ENCODE measurements around the gene MCF2L.

DNA sequence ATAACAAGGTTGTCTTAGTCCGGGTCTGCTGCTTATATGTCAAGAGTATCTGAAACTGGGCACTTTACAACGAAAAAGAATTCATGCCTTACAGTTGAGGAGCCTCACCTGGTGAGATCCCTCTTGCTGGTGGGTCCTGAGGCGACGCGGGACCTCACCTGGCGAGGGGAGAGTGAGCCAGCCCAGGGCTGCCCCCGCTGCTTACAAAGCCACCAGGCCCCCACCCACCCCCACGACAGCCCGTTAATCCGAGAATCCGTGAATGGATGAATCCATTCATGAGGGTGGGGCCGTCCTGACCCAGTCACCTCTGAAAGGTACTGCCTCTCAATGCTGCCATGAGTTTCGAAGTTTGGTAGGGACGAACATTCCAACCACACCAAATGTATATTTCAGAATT is 82.6 kb downstream of the MCF2L start:
- TF ChIP-seq, protein P1, sequence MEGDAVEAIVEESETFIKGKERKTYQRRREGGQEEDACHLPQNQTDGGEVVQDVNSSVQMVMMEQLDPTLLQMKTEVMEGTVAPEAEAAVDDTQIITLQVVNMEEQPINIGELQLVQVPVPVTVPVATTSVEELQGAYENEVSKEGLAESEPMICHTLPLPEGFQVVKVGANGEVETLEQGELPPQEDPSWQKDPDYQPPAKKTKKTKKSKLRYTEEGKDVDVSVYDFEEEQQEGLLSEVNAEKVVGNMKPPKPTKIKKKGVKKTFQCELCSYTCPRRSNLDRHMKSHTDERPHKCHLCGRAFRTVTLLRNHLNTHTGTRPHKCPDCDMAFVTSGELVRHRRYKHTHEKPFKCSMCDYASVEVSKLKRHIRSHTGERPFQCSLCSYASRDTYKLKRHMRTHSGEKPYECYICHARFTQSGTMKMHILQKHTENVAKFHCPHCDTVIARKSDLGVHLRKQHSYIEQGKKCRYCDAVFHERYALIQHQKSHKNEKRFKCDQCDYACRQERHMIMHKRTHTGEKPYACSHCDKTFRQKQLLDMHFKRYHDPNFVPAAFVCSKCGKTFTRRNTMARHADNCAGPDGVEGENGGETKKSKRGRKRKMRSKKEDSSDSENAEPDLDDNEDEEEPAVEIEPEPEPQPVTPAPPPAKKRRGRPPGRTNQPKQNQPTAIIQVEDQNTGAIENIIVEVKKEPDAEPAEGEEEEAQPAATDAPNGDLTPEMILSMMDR (IDR thresholded peaks at IDR 0.05) = no peak
- TF ChIP-seq POLR2A (IDR thresholded peaks at IDR 0.05) = no peak
